Activated CD8-positive, alpha-beta T cell treated with anti-CD3 and anti-CD28 coated beads, Interleukin-2, amount 10 ng/mL, durations not matched to agents 7 days and 5 days (primary cell): ENCODE results near the gene ABHD17C. TPM values are rescaled to one million over a fixed set of nuclear protein-coding genes. Genes with fewer than 3 reads are reported as not detected.

ENCODE experiments used
- ATAC-seq: fragments of 150-1000 bp; cut with Tn5 transposase; one replicate; pipeline ENCODE4 v1.10.0; 2021; ENCODE audit warnings: moderate library complexity
- CTCF ChIA-PET: fragments of 350-600 bp; sonication (Branson Sonifier 250); formaldehyde crosslinking; loops from one replicate; lab custom pipeline; 2021; ENCODE audit warnings: antibody characterized with exemption; lab: Charles Lee
- POLR2A ChIA-PET: fragments of 350-600 bp; sonication (Branson Sonifier 250); formaldehyde crosslinking; loops from one replicate; lab custom pipeline; 2021; ENCODE audit warnings: antibody characterized with exemption; lab: Charles Lee
- DNase-seq: peaks from one replicate; pipeline ENCODE4 v3.0.0-alpha.2; 2020
- H3K27ac Mint-ChIP-seq: one replicate; pipeline ENCODE4 v1.8.0; 2021; ENCODE audit warnings: mild to moderate bottlenecking, mixed read lengths
- H3K27me3 Mint-ChIP-seq: one replicate; pipeline ENCODE4 v1.8.0; 2021; ENCODE audit warnings: low read depth, mixed read lengths
- H3K36me3 Mint-ChIP-seq: one replicate; pipeline ENCODE4 v1.8.0; 2021; ENCODE audit warnings: low read depth, mixed read lengths
- H3K4me1 Mint-ChIP-seq: one replicate; pipeline ENCODE4 v1.8.0; 2021; ENCODE audit warnings: low read depth, mixed read lengths
- H3K4me3 Mint-ChIP-seq: one replicate; pipeline ENCODE4 v1.8.0; 2021; ENCODE audit warnings: mild to moderate bottlenecking, mixed read lengths
- H3K9me3 Mint-ChIP-seq: one replicate; pipeline ENCODE4 v1.8.0; 2022; ENCODE audit warnings: mixed read lengths; ENCODE audit not compliant: insufficient read depth
- total RNA-seq, 2 experiments: library from RNA; stranded (reverse); gene quantifications; one replicate each; pipeline ENCODE4 v1.2.3, GENCODE V29; 2021

The ABHD17C gene
- total RNA-seq, 2 experiments from 2014 or later, result 1.4 to 2.1 TPM

- H3K27ac Mint-ChIP-seq, result no peak overlapping the region
- CTCF ChIA-PET, result interaction anchor here (1.6 kb wide), 1 partner anchor 106 kb away, joined by 3 read pairs; no protein-coding TSS in a partner anchor
These were observed 25.3 kb upstream of the ABHD17C start for GRCh38 chr15:80669663-80670273.

GRCh38 chr15:80673561-80674244 is 21.4 kb upstream of the ABHD17C start:
- CTCF ChIA-PET, result interaction anchor here (2.2 kb wide), 1 partner anchor 103 kb away, joined by 11 read pairs; no protein-coding TSS in a partner anchor
- no peak overlapping the region for H3K27ac Mint-ChIP-seq
- H3K36me3 Mint-ChIP-seq, result no peaks in the 10 kb centered on the region
- no peaks in the 10 kb centered on the region for H3K9me3 Mint-ChIP-seq
- POLR2A ChIA-PET, result no interaction called here
- DNase-seq, result no peak
- no peaks in the 10 kb centered on the region for H3K4me1 Mint-ChIP-seq
- H3K4me3 Mint-ChIP-seq, result no peak overlapping the region
- H3K27me3 Mint-ChIP-seq, result peaks cover 3% of the 10 kb centered on the region
- ATAC-seq, result no peak

More at GRCh38 chr15:80669663-80670273, 25.3 kb upstream of the ABHD17C start:
- no peak overlapping the region for H3K4me3 Mint-ChIP-seq
- POLR2A ChIA-PET, result no interaction called here
- H3K36me3 Mint-ChIP-seq, result no peaks in the 10 kb centered on the region
- DNase-seq (no peak), ATAC-seq (no peak)
- no peaks in the 10 kb centered on the region for H3K4me1 Mint-ChIP-seq
- no peaks in the 10 kb centered on the region for H3K9me3 Mint-ChIP-seq
- peaks cover 2% of the 10 kb centered on the region for H3K27me3 Mint-ChIP-seq

GRCh38 chr15:80674245-80674614 is 20.9 kb upstream of the ABHD17C start:
- no peaks in the 10 kb centered on the region for H3K9me3 Mint-ChIP-seq
- H3K4me3 Mint-ChIP-seq, result no peak overlapping the region
- ATAC-seq (no peak), DNase-seq (no peak)
- peaks cover 3% of the 10 kb centered on the region for H3K27me3 Mint-ChIP-seq
- H3K27ac Mint-ChIP-seq, result no peak overlapping the region
- no peaks in the 10 kb centered on the region for H3K4me1 Mint-ChIP-seq
- POLR2A ChIA-PET, result no interaction called here
- no peaks in the 10 kb centered on the region for H3K36me3 Mint-ChIP-seq
- CTCF ChIA-PET, result interaction anchor here (2.2 kb wide), 1 partner anchor 102 kb away, joined by 11 read pairs; no protein-coding TSS in a partner anchor

GRCh38 chr15:80677041-80677440 is 18.1 kb upstream of the ABHD17C start:
- ChIA-PET CTCF (no interaction called here), POLR2A (interaction anchor here (0.6 kb wide), 1 partner anchor 298 kb away, joined by 3 read pairs; no protein-coding TSS in a partner anchor)
- no peak for ATAC-seq
- no peak overlapping the region for H3K27ac Mint-ChIP-seq
- H3K27me3 Mint-ChIP-seq, result peaks cover 8% of the 10 kb centered on the region
- no peak for DNase-seq
- H3K4me1 Mint-ChIP-seq, result peaks cover 6% of the 10 kb centered on the region
- H3K4me3 Mint-ChIP-seq, result no peak overlapping the region
- no peaks in the 10 kb centered on the region for H3K36me3 Mint-ChIP-seq
- no peaks in the 10 kb centered on the region for H3K9me3 Mint-ChIP-seq

GRCh38 chr15:80679167-80679803 is 15.8 kb upstream of the ABHD17C start:
- ChIA-PET POLR2A (no interaction called here), CTCF (interaction anchor here (1.8 kb wide), 1 partner anchor 97 kb away, joined by 3 read pairs; no protein-coding TSS in a partner anchor)
- Mint-ChIP-seq H3K4me1 (peaks cover 6% of the 10 kb centered on the region), H3K9me3 (no peaks in the 10 kb centered on the region), H3K27ac (no peak overlapping the region), H3K36me3 (no peaks in the 10 kb centered on the region), H3K27me3 (peaks cover 18% of the 10 kb centered on the region), H3K4me3 (no peak overlapping the region)
- ATAC-seq (no peak), DNase-seq (no peak)

GRCh38 chr15:80679804-80680175 is 15.3 kb upstream of the ABHD17C start:
- DNase-seq, result no peak
- Mint-ChIP-seq H3K27me3 (peaks cover 18% of the 10 kb centered on the region), H3K36me3 (no peaks in the 10 kb centered on the region), H3K4me3 (no peak overlapping the region), H3K4me1 (peaks cover 6% of the 10 kb centered on the region), H3K27ac (no peak overlapping the region), H3K9me3 (no peaks in the 10 kb centered on the region)
- POLR2A ChIA-PET, result no interaction called here
- CTCF ChIA-PET, result interaction anchor here (1.8 kb wide), 1 partner anchor 96 kb away, joined by 3 read pairs; no protein-coding TSS in a partner anchor
- ATAC-seq, result no peak

GRCh38 chr15:80682201-80682600 is 12.9 kb upstream of the ABHD17C start:
- no peaks in the 10 kb centered on the region for H3K36me3 Mint-ChIP-seq
- CTCF ChIA-PET, result no interaction called here
- peaks cover 6% of the 10 kb centered on the region for H3K4me1 Mint-ChIP-seq
- no peaks in the 10 kb centered on the region for H3K9me3 Mint-ChIP-seq
- no peak for ATAC-seq
- no peak overlapping the region for H3K27ac Mint-ChIP-seq
- H3K4me3 Mint-ChIP-seq, result no peak overlapping the region
- POLR2A ChIA-PET, result no interaction called here
- peaks cover 23% of the 10 kb centered on the region for H3K27me3 Mint-ChIP-seq
- DNase-seq, result no peak

GRCh38 chr15:80684697-80685096 is 10.4 kb upstream of the ABHD17C start:
- Mint-ChIP-seq H3K36me3 (no peaks in the 10 kb centered on the region), H3K4me3 (no peak overlapping the region), H3K4me1 (peaks cover 2% of the 10 kb centered on the region), H3K27ac (no peak overlapping the region), H3K9me3 (no peaks in the 10 kb centered on the region), H3K27me3 (peaks cover 28% of the 10 kb centered on the region)
- no peak for DNase-seq
- ATAC-seq, result no peak
- POLR2A ChIA-PET, result no interaction called here
- CTCF ChIA-PET, result interaction anchor here (2.2 kb wide), 1 partner anchor 92 kb away, joined by 6 read pairs; no protein-coding TSS in a partner anchor

GRCh38 chr15:80685628-80686027 is 9.5 kb upstream of the ABHD17C start:
- no peak for DNase-seq
- H3K4me1 Mint-ChIP-seq, result no peaks in the 10 kb centered on the region
- ATAC-seq, result no peak
- peaks cover 29% of the 10 kb centered on the region for H3K27me3 Mint-ChIP-seq
- no peak overlapping the region for H3K27ac Mint-ChIP-seq
- H3K9me3 Mint-ChIP-seq, result no peaks in the 10 kb centered on the region
- H3K4me3 Mint-ChIP-seq, result no peak overlapping the region
- CTCF ChIA-PET, result interaction anchor here (1.1 to 2.2 kb wide), 2 partner anchors 91 to 581 kb away, joined by 3 to 6 read pairs; no protein-coding TSS in a partner anchor
- POLR2A ChIA-PET, result no interaction called here
- H3K36me3 Mint-ChIP-seq, result no peaks in the 10 kb centered on the region

- no peaks in the 10 kb centered on the region for H3K36me3 Mint-ChIP-seq
- H3K27ac Mint-ChIP-seq, result no peak overlapping the region
- DNase-seq (no peak), ATAC-seq (no peak)
- ChIA-PET POLR2A (interaction anchor here (0.6 kb wide), 1 partner anchor 805 kb away, joined by 3 read pairs; no protein-coding TSS in a partner anchor), CTCF (no interaction called here)
- peaks cover 39% of the 10 kb centered on the region for H3K27me3 Mint-ChIP-seq
- H3K4me3 Mint-ChIP-seq, result no peak overlapping the region
- H3K9me3 Mint-ChIP-seq, result no peaks in the 10 kb centered on the region
- H3K4me1 Mint-ChIP-seq, result peaks cover under 1% of the 10 kb centered on the region
These were observed 5.8 kb upstream of the ABHD17C start for GRCh38 chr15:80689294-80689693.

GRCh38 chr15:80689716-80690115 is 5.4 kb upstream of the ABHD17C start:
- Mint-ChIP-seq H3K27me3 (peaks cover 42% of the 10 kb centered on the region), H3K4me3 (no peak overlapping the region), H3K36me3 (no peaks in the 10 kb centered on the region), H3K9me3 (no peaks in the 10 kb centered on the region), H3K27ac (no peak overlapping the region), H3K4me1 (peaks cover 3% of the 10 kb centered on the region)
- POLR2A ChIA-PET, result no interaction called here
- CTCF ChIA-PET, result no interaction called here
- DNase-seq (no peak), ATAC-seq (no peak)

- ChIA-PET CTCF (no interaction called here), POLR2A (no interaction called here)
- H3K36me3 Mint-ChIP-seq, result no peaks in the 10 kb centered on the region
- no peak overlapping the region for H3K27ac Mint-ChIP-seq
- no peak for ATAC-seq
- no peak for DNase-seq
- H3K4me3 Mint-ChIP-seq, result no peak overlapping the region
- H3K9me3 Mint-ChIP-seq, result no peaks in the 10 kb centered on the region
- peaks cover 10% of the 10 kb centered on the region for H3K4me1 Mint-ChIP-seq
- peaks cover 41% of the 10 kb centered on the region for H3K27me3 Mint-ChIP-seq
These were observed 3.5 kb upstream of the ABHD17C start for GRCh38 chr15:80691575-80691974.
